ENCODE measurements around the gene SIPA1L3. TPM values are rescaled to one million over a fixed set of nuclear protein-coding genes. Genes with fewer than 3 reads are reported as not detected.
A peak's percentile ranks its signal among the peaks of the same experiment; 100 is the strongest.

Gene SIPA1L3
- total and polyA plus RNA-seq, 2 experiments from 2014 or later, result 15.7 to 54.1 TPM

DNA sequence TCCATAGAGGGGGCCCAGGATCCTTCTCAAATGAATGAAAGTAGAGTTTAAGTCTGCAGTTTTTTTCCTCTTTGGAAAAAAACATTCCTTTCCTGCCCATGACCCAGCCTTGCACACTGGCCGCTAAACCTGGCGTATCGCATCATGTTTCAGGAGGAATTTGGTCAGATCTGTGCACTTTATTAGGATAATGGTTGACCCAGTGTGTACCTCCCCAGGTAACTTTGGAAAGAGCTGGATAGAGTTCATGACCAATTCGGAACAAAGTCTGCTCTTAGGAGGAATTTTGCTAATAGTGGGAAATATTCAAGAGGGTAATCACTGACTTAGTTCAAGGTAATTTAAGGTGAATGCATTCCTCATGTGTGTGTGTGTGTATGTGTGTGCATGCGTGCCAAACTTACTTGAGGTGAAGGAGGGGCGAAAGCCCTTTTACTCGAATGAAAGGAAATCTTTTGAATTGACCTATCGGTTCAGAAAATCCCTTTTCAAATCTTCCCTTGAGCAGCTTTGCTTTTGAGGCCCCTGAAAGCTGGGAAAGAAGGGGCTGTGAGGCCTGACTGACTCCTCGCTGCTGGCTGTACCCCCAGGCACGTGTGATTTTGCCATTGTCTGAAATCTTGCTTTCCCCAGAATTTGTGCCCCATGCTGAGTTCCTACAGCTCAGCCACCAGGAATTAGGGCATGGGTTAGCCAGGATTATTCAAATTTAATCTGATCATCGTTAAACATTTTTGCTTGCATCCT, 46.3 kb downstream of the SIPA1L3 start:
- no peak overlapping the region for H3K4me3 Mint-ChIP-seq
- peak overlapping the region; percentile 67 for H3K27ac ChIP-seq (ENCODE audit: low read depth)
- H3K4me3 ChIP-seq, result no peak overlapping the region
- H3K27ac Mint-ChIP-seq, result peak overlapping the region; percentile 76
- peaks cover 31% of the 10 kb centered on the region for H3K4me1 Mint-ChIP-seq
- H3K4me2 ChIP-seq, result peak overlapping the region; percentile 46; the same call in 1 of the 2 replicates
- 0 out of 2 replicates have a peak, but pooled peaks cover 4% of the 10 kb centered on the region for H3F3A ChIP-seq (replicated peaks; ENCODE audit: low read depth)
- peaks cover 66% of the 10 kb centered on the region for H3K79me2 ChIP-seq (replicated peaks; ENCODE audit: insufficient read depth)
- no peaks in the 10 kb centered on the region; the same call in 1 of the 2 replicates for H4K20me1 ChIP-seq (replicated peaks; ENCODE audit: insufficient read depth)
- H3K27me3 Mint-ChIP-seq (ENCODE audit: insufficient read depth, low read depth, poor library complexity), result peaks cover 5% of the 10 kb centered on the region
- no peaks in the 10 kb centered on the region; the same call in 2 of the 3 replicates for H3K36me3 Mint-ChIP-seq (ENCODE audit: low read depth)
- no peaks in the 10 kb centered on the region for H3K9me3 Mint-ChIP-seq
- DNase-seq (ENCODE audit: low spot score) (peak; percentile 62), ATAC-seq (peak; percentile 69)
- no peak overlapping the region for H2AFZ ChIP-seq
- no peaks in the 10 kb centered on the region for H3K36me3 ChIP-seq (ENCODE audit: insufficient read depth)
- no peaks in the 10 kb centered on the region for H3K9me2 ChIP-seq (ENCODE audit: insufficient read depth)
- TF ChIP-seq, protein P1, sequence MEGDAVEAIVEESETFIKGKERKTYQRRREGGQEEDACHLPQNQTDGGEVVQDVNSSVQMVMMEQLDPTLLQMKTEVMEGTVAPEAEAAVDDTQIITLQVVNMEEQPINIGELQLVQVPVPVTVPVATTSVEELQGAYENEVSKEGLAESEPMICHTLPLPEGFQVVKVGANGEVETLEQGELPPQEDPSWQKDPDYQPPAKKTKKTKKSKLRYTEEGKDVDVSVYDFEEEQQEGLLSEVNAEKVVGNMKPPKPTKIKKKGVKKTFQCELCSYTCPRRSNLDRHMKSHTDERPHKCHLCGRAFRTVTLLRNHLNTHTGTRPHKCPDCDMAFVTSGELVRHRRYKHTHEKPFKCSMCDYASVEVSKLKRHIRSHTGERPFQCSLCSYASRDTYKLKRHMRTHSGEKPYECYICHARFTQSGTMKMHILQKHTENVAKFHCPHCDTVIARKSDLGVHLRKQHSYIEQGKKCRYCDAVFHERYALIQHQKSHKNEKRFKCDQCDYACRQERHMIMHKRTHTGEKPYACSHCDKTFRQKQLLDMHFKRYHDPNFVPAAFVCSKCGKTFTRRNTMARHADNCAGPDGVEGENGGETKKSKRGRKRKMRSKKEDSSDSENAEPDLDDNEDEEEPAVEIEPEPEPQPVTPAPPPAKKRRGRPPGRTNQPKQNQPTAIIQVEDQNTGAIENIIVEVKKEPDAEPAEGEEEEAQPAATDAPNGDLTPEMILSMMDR (conservative IDR thresholded peaks at IDR 0.05; ENCODE audit: low read depth in 2 of 2), result no peak
- no peak for TF ChIP-seq ETS1 (IDR thresholded peaks at IDR 0.05)
- no peak for TF ChIP-seq EZH2 (IDR thresholded peaks at IDR 0.05; ENCODE audit: low read depth, unreplicated experiment)
- TF ChIP-seq REST (IDR thresholded peaks at IDR 0.05; ENCODE audit: unreplicated experiment), result no peak
- TF ChIP-seq ZNF114 (CRISPR knock-in tag; IDR thresholded peaks at IDR 0.05), result no peak
- no peak for TF ChIP-seq NANOG (IDR thresholded peaks at IDR 0.05; ENCODE audit: borderline replicate concordance)
- no peak for TF ChIP-seq EZH2phosphoT487 (IDR thresholded peaks at IDR 0.05; ENCODE audit: unreplicated experiment)
- no peak for TF ChIP-seq ZNF462 (CRISPR knock-in tag; IDR thresholded peaks at IDR 0.05)
- no peak for TF ChIP-seq ZNF331 (CRISPR knock-in tag; IDR thresholded peaks at IDR 0.05; ENCODE audit: low read depth)
- no peak for TF ChIP-seq POLR2AphosphoS5 (IDR thresholded peaks at IDR 0.05; ENCODE audit: low read depth)
- TF ChIP-seq STAT1 (IDR thresholded peaks at IDR 0.05; ENCODE audit: unreplicated experiment), result no peak
- TF ChIP-seq CREB1 (CRISPR knock-in tag; IDR thresholded peaks at IDR 0.05; ENCODE audit: low read depth), result no peak
- H3K4me1 ChIP-seq (ENCODE audit: insufficient read depth), result peaks cover 28% of the 10 kb centered on the region
- no peaks in the 10 kb centered on the region for H3K27me3 ChIP-seq (ENCODE audit: insufficient read depth)

Measured in GM23338 (cell line).